ENCODE results near the gene RANBP9. TPM values are rescaled to one million over a fixed set of nuclear protein-coding genes. Genes with fewer than 3 reads are reported as not detected.

The RANBP9 gene
- total and polyA plus RNA-seq, 4 donors: 5.8 to 25.2 (median 14.1) TPM

- TF ChIP-seq GABPA (IDR thresholded peaks at IDR 0.05 in 1 of 2, conservative IDR thresholded peaks at IDR 0.05 in 1 of 2): no peak
- TF ChIP-seq NR2F2 (IDR thresholded peaks at IDR 0.05): no peak
- TF ChIP-seq HNF4G (IDR thresholded peaks at IDR 0.05): no peak
- TF ChIP-seq ATF3 (IDR thresholded peaks at IDR 0.05): no peak
Measured at GRCh38 chr6:13674533-13675190, 37.0 kb downstream of the RANBP9 start (continued).

GRCh38 chr6:13673825-13674444 is 37.7 kb downstream of the RANBP9 start:
- 96% methylated on average over 3 of the region's 3 CpGs for WGBS
- peaks cover 0 to 9% (median 4%) of the 10 kb centered on the region in 4 donors for H3K4me1 ChIP-seq (ENCODE audit: control insufficient read depth in 4 of 4, insufficient read depth in 4 of 4, low read length in 3 of 4)
- no peak overlapping the region for H3K4me3 ChIP-seq (ENCODE audit: low read depth in 1 of 3, low read length in 3 of 3)
- no peak overlapping the region for H3K27ac ChIP-seq (ENCODE audit: low read depth in 1 of 2, low read length in 2 of 2)
- no peak overlapping the region for H3K9ac ChIP-seq (ENCODE audit: low read depth in 1 of 2, low read length in 2 of 2)
- peaks cover 0 to 5% (median 0%) of the 10 kb centered on the region in 4 donors for H3K9me3 ChIP-seq (ENCODE audit: control insufficient read depth in 4 of 4, low read length in 3 of 4)
- no peaks in the 10 kb centered on the region for H3K36me3 ChIP-seq (ENCODE audit: control insufficient read depth in 4 of 4, insufficient read depth in 3 of 4, low read depth in 1 of 4, low read length in 3 of 4)
- no peak for TF ChIP-seq CTCF (IDR thresholded peaks at IDR 0.05; ENCODE audit: low read depth, low read length, missing input control)
- no peak for TF ChIP-seq HNF4G (IDR thresholded peaks at IDR 0.05)
- no peak for TF ChIP-seq GABPA (IDR thresholded peaks at IDR 0.05 in 1 of 2, conservative IDR thresholded peaks at IDR 0.05 in 1 of 2)
- no peak for TF ChIP-seq SP1 (IDR thresholded peaks at IDR 0.05)
- no peak for TF ChIP-seq RXRA (IDR thresholded peaks at IDR 0.05)
- no peak for TF ChIP-seq FOXA1 (IDR thresholded peaks at IDR 0.05)
- no peak for TF ChIP-seq MAX (IDR thresholded peaks at IDR 0.05)
- no peak for TF ChIP-seq HNF4A (conservative IDR thresholded peaks at IDR 0.05)
- no peak for DNase-seq (ENCODE audit: low spot score)
- H3K27me3 ChIP-seq (ENCODE audit: control insufficient read depth in 4 of 4, insufficient read depth in 4 of 4, low read length in 3 of 4): no peaks in the 10 kb centered on the region

GRCh38 chr6:13673368-13673767 is 38.3 kb downstream of the RANBP9 start:
- H3K36me3 ChIP-seq (ENCODE audit: control insufficient read depth in 4 of 4, insufficient read depth in 3 of 4, low read depth in 1 of 4, low read length in 3 of 4): no peaks in the 10 kb centered on the region
- DNase-seq (ENCODE audit: low spot score): no peak
- TF ChIP-seq FOXA1 (IDR thresholded peaks at IDR 0.05) (no peak), GABPA (IDR thresholded peaks at IDR 0.05 in 1 of 2, conservative IDR thresholded peaks at IDR 0.05 in 1 of 2) (no peak), RAD21 (IDR thresholded peaks at IDR 0.05) (no peak), NR2F2 (IDR thresholded peaks at IDR 0.05) (no peak), HNF4A (conservative IDR thresholded peaks at IDR 0.05) (no peak), EGR1 (IDR thresholded peaks at IDR 0.05; ENCODE audit: low read depth in 2 of 2) (no peak), ATF3 (IDR thresholded peaks at IDR 0.05) (no peak), REST (IDR thresholded peaks at IDR 0.05) (no peak), TAF1 (conservative IDR thresholded peaks at IDR 0.05) (no peak), YY1 (IDR thresholded peaks at IDR 0.05) (no peak), FOXA2 (IDR thresholded peaks at IDR 0.05) (no peak), MAX (IDR thresholded peaks at IDR 0.05) (no peak), RXRA (IDR thresholded peaks at IDR 0.05) (no peak), HNF4G (IDR thresholded peaks at IDR 0.05) (no peak), ZBTB33 (IDR thresholded peaks at IDR 0.05) (no peak), JUND (IDR thresholded peaks at IDR 0.05) (no peak)
- H3K4me3 ChIP-seq (ENCODE audit: low read depth in 1 of 3, low read length in 3 of 3): no peak overlapping the region
- H3K9ac ChIP-seq (ENCODE audit: low read depth in 1 of 2, low read length in 2 of 2): no peak overlapping the region
- H3K9me3 ChIP-seq (ENCODE audit: control insufficient read depth in 4 of 4, low read length in 3 of 4): peaks cover 0 to 5% (median 0%) of the 10 kb centered on the region in 4 donors
- H3K27me3 ChIP-seq (ENCODE audit: control insufficient read depth in 4 of 4, insufficient read depth in 4 of 4, low read length in 3 of 4): no peaks in the 10 kb centered on the region
- H3K27ac ChIP-seq (ENCODE audit: low read depth in 1 of 2, low read length in 2 of 2): no peak overlapping the region
- peaks cover 0 to 7% (median 3%) of the 10 kb centered on the region in 4 donors for H3K4me1 ChIP-seq (ENCODE audit: control insufficient read depth in 4 of 4, insufficient read depth in 4 of 4, low read length in 3 of 4)
- WGBS: 84% methylated on average over 1 of the region's 1 CpG

Data from liver (tissue), 9 donors.